Measurements from ENCODE around the gene NSMCE1.

NSMCE1 gene

GRCh38 chr16:27191352-27191924, 77.1 kb downstream of the NSMCE1 start:
- DNase-seq = no peak

GRCh38 chr16:27190316-27190871, 78.2 kb downstream of the NSMCE1 start:
- DNase-seq = no peak

- DNase-seq = no peak
These were observed 79.1 kb downstream of the NSMCE1 start for GRCh38 chr16:27189335-27189972.

DNA sequence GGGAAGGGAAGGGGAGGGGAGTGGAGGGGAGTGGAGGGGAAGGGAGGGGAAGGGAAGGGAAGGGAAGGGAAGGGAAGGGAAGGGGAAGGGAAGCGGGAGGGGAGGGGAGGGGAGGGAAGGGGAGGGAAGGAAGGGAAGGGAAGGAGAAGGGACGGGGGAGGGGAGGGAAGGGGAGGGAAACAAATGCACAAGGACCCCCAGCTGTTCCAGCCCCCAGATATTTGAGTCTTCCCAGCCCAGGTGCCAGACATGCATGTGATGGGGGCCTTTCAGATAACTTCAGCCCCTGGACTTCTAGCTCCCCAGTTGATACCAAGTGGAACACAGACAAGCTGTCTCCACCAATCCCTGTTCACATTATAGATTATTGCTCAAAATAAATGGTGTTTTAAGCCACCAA, 79.9 kb downstream of the NSMCE1 start:
- no peak for DNase-seq

DNA sequence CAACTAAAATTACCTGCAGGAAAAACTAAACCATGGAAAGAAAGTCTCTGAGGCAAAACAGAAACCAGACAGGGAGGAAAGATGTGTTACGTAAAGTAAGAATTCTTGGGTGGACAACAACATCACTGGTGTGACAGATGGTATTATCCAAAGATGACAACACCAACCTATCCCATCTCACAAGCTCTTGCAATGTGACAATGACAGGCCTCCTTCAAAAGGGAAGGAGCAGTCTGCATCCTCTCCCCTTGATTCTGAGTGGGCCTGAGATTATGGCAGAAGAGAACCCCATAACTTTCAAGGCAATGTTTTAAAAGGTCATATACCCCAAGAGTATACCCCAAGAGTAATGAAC, 82.8 kb downstream of the NSMCE1 start:
- DNase-seq = no peak

DNA sequence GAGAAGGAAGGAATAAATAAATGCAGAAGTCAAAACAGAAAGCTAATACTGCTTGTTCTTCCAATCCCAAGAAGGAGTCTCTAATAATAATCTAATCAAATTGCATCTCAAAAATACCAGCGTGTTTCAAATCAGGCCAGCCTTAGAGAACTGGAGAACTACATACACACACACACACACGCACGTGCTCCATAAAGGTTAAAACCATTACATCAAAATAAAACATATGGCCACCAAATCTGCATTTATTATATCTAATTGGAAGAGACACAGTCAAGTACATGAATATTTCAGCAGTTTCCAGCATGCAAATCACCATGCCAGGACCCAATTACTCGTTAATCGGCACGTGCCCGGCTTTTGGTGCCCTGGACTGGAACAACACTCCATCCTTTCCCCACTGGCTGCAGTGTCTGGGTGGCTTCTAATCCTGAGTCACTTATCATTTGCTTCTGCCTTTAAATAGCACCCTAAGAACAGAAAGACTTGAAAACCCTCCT, 85.6 kb downstream of the NSMCE1 start:
- no peak for DNase-seq

GRCh38 chr16:27181019-27181790, 87.4 kb downstream of the NSMCE1 start:
- no peak for DNase-seq

- peak; percentile 20 for DNase-seq
These were observed 89.0 kb downstream of the NSMCE1 start for GRCh38 chr16:27179500-27180072.

GRCh38 chr16:27177031-27177774, 91.4 kb downstream of the NSMCE1 start:
- no peak for DNase-seq

DNA sequence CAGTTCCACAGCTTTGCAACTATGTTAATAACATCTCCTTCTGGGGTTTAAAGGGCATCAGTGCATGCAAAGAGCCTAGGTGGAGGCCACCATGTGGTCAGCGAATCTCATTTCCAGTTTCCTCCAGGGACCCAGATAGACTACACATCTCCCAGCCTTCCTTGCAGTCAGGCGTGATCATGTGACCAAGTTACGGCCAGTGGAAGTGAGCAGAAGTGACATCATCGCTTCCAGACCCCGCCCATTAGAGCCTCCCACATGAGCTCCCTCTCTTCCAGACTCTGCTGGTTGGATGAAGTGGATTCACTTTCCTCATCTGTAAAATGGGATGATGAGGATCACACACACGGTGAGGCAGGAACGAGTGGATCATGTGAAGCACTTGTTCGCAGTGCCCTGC, 92.7 kb downstream of the NSMCE1 start:
- DNase-seq = no peak

Measured in NCI-H510A treated with DMSO at 0.1 percent for 48 hours (cell line).